ENCODE results near the gene ANKRD18A. TPM values are rescaled to one million over a fixed set of nuclear protein-coding genes. Genes with fewer than 3 reads are reported as not detected.
A peak's percentile ranks its signal among the peaks of the same experiment; 100 is the strongest.
"Not testable (repeated sequence)": the region's sequence is repeated elsewhere in the genome, so short reads cannot be mapped to it uniquely, and the experiment has no call there.

The ANKRD18A gene
- total RNA-seq, 1 experiment from 2014 or later, result not detected

DNA sequence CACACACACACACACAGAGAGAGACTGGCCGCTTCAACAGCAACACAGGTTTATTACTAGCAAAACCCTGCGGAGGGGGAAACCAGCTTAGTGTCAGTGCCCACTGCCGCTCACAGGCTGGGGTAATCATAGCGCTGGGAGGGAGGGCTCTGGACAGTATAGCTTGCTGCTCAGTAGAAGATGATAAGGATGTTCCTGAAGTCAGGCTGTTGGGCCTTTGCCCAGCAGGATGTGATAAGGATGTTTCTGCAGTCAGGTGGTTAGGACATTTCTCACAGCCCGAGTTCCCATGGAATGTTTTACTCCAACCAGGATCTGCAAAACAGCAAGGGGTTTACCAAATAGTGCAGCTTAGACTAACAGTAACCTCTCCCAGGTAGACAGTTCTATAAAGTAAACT, 79.9 kb downstream of the ANKRD18A start:
- not testable (repeated sequence) for DNase-seq (ENCODE audit: low read depth)

DNA sequence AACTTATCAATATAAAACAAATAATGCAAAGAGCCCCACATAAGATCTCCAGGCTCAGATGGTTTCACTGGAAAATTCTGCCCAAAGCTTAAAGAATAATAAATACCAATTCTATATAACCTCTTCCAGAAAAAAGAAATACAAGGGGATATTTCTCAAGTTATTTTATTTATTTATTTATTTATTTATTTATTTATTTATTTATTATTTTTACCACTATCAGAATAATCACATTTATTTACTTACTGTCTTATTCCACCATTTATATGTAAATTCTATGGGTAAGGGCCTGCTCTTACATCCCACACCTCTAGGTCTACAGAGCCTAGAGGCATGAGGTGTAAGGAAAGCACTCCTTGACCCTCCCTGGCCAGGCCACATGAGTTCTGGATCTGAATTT, 91.1 kb downstream of the ANKRD18A start:
- no peak for DNase-seq (ENCODE audit: low read depth)

DNA sequence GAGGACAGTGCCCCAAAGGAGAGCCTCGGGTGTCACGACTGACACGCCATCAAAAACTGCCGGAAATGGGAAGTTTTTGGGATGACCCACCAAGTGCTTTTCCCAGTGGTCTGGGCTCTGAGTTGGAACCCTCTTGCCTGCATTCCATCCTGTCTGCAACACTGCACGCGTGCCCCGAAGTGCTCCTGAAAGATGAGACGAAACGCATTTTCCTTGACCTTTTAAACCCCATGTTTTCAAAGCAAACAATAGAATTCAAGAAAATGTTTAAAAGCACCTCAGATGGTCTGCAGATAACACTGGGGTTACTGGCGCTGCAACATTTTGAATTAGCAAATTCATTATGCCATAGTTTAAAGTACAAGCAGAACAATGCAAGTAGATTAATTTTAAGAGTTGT, 92.9 kb downstream of the ANKRD18A start:
- DNase-seq (ENCODE audit: low read depth), result peak; percentile 35

DNA sequence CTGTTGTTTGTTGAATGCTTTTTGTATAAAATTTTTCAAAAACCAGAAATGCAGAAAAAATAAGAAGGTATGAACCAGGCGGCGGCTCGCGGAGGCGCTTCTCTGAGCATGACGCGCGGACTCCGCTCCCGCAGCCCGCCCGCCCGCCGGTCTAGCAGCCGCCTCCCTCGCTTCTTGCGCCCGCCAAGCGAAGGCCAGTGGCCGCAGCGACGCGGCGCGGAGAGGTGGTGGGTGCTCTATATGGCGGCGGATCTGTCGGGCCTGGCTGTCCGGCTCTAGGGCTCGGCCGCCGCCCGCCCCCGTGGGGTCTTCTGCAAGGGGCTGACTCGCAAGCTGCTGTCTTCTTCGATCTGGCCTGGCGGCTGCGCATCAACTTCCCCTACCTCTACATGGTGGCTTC, 93.8 kb downstream of the ANKRD18A start:
- DNase-seq (ENCODE audit: low read depth), result no peak

DNA sequence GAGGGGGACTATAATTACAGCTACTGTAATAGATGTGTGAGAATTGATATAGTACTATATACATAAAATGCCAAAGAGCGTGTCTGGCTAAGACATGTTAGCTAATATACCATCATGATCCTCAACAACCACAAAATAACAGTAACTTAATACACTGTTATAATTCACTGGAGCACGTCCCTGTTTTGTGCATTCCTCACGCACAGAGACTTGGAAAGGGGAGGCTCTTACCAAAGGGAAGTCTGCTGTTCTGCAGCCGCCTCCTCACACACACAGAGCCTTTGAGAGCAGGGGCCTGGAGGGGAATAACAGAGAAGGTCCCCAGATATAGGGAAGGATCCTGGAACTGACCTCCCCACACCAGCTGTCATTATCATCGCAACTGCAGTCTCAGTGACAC, 97.3 kb downstream of the ANKRD18A start:
- no peak for DNase-seq (ENCODE audit: low read depth)

DNA sequence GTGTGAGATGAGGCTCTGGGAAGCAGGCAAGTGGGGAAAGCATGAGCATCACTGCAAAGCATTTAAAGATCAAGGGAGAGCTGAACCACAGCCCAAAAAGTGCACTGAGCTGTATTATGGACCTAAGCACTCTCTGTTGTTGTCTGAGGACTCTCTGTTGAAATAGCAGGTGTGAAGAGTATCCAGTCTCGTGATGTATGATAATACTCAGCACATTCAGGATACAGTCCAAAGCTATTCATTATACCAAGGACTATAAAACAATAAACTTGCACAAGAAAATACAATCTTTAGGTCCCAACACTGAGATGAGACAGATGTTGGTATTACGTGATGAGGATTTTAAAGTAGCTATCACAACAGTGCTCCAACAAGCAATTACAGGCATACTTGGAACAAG, 98.6 kb downstream of the ANKRD18A start:
- no peak for DNase-seq (ENCODE audit: low read depth)

Other genes starting within 250 kb of the ANKRD18A start
- 21.9 and 34.7 TPM in 2 replicates for gene ALDH1B1, start 227.9 kb downstream of the ANKRD18A start, total RNA-seq (2014; rRNA removed; shearing (Covaris generic))
- 5.5 and 6.4 TPM in 2 replicates for gene IGFBPL1, start 196.1 kb downstream of the ANKRD18A start, total RNA-seq (2014; rRNA removed; shearing (Covaris generic))
- gene FAM240B, start 99.5 kb upstream of the ANKRD18A start, total RNA-seq (2014; rRNA removed; shearing (Covaris generic)), result not detected in 2 replicates

All from M059J (cell line).